GM03348 (cell line): ENCODE results near the gene HBQ1.
"Not testable (repeated sequence)": the region's sequence is repeated elsewhere in the genome, so short reads cannot be mapped to it uniquely, and the experiment has no call there.

Experiments
- DNase-seq: peaks from one replicate; pipeline ENCODE4 v3.0.0; 2012; ENCODE audit warnings: low spot score

The HBQ1 gene

GRCh38 chr16:176006-176405 is 4.3 kb upstream of the HBQ1 start:
- not testable (repeated sequence) for DNase-seq

- not testable (repeated sequence) for DNase-seq
Measured at GRCh38 chr16:176477-177382, 3.5 kb upstream of the HBQ1 start, which contains the start of gene HBA1. HBA1 (plus strand) TSS chr16:176680; CDS start chr16:176717, 37 bp downstream.

- peak; percentile 55 for DNase-seq
Measured at GRCh38 chr16:177394-177822, 2.9 kb upstream of the HBQ1 start.

- no peak for DNase-seq
Measured at GRCh38 chr16:177981-178667, 2.1 kb upstream of the HBQ1 start.

- no peak for DNase-seq
Measured at GRCh38 chr16:178668-179015, 1.6 kb upstream of the HBQ1 start.

GRCh38 chr16:179211-180092 is 807 bp upstream of the HBQ1 start:
- DNase-seq = no peak

- DNase-seq = peak; percentile 92
Measured at GRCh38 chr16:180681-181564, 664 bp downstream of the HBQ1 start.

- DNase-seq = no peak
Measured at GRCh38 chr16:181565-182021, 1.3 kb downstream of the HBQ1 start.

- no peak for DNase-seq
Measured at GRCh38 chr16:183005-183404, 2.7 kb downstream of the HBQ1 start.

- no peak for DNase-seq
Measured at GRCh38 chr16:185213-185612, 5.0 kb downstream of the HBQ1 start.

- no peak for DNase-seq
Measured at GRCh38 chr16:185691-186090, 5.4 kb downstream of the HBQ1 start.

- DNase-seq = no peak
Measured at GRCh38 chr16:187330-187729, 7.1 kb downstream of the HBQ1 start.

GRCh38 chr16:188674-189073 is 8.4 kb downstream of the HBQ1 start:
- no peak for DNase-seq

- DNase-seq = no peak
Measured at GRCh38 chr16:189604-190186, 9.4 kb downstream of the HBQ1 start.

GRCh38 chr16:191831-192230 is 11.6 kb downstream of the HBQ1 start:
- no peak for DNase-seq

GRCh38 chr16:192686-193085 is 12.4 kb downstream of the HBQ1 start:
- no peak for DNase-seq

GRCh38 chr16:193441-193840 is 13.2 kb downstream of the HBQ1 start:
- no peak for DNase-seq

GRCh38 chr16:194516-194915 is 14.3 kb downstream of the HBQ1 start:
- DNase-seq = no peak

GRCh38 chr16:200388-200787 is 20.1 kb downstream of the HBQ1 start:
- peak; percentile 37 for DNase-seq

GRCh38 chr16:203246-203645 is 23.0 kb downstream of the HBQ1 start:
- DNase-seq = no peak

GRCh38 chr16:204046-204445 is 23.8 kb downstream of the HBQ1 start:
- DNase-seq = not testable (repeated sequence)
